Measurements from ENCODE around the gene PDPR.
"Not testable (repeated sequence)": the region's sequence is repeated elsewhere in the genome, so short reads cannot be mapped to it uniquely, and the experiment has no call there.

Gene PDPR

GRCh38 chr16:70118354-70118753 is 4.2 kb downstream of the PDPR start:
- H4K91ac ChIP-seq (ENCODE audit: low read depth, low read length); H3K27ac ChIP-seq (ENCODE audit: low read depth, low read length); H3K79me2 ChIP-seq (ENCODE audit: control insufficient read depth, insufficient read depth, low read length, poor library complexity); H2BK12ac ChIP-seq (ENCODE audit: low read length); H2BK120ac ChIP-seq (ENCODE audit: insufficient read depth, low read length, poor library complexity); H3K4me2 ChIP-seq (ENCODE audit: low read length); H2BK5ac ChIP-seq (ENCODE audit: low read depth, low read length, poor library complexity); H4K8ac ChIP-seq (ENCODE audit: low read depth, low read length); H3K23ac ChIP-seq (ENCODE audit: low read length); H2AK5ac ChIP-seq (ENCODE audit: low read length); H3K9ac ChIP-seq (ENCODE audit: low read length); H3K27me3 ChIP-seq (ENCODE audit: insufficient read depth, low read length); H3K79me1 ChIP-seq (ENCODE audit: low read length); H3K14ac ChIP-seq (ENCODE audit: low read length); H3K18ac ChIP-seq (ENCODE audit: low read length); H3K4me1 ChIP-seq (ENCODE audit: control insufficient read depth in 1 of 2, insufficient read depth in 2 of 2, low read length in 2 of 2); H2AFZ ChIP-seq (ENCODE audit: insufficient read depth, low read length, poor library complexity); H4K12ac ChIP-seq (ENCODE audit: low read depth, low read length); H3K4ac ChIP-seq (ENCODE audit: low read depth, low read length); H3K4me3 ChIP-seq (ENCODE audit: low read depth, low read length); DNase-seq; H3K9me3 ChIP-seq (ENCODE audit: insufficient read depth, low read depth, low read length): not testable (repeated sequence)
- WGBS (ENCODE audit: extremely low coverage, insufficient coverage, insufficient read length): no CpG with 5 or more reads among the region's 6 CpGs
- H3K36me3 ChIP-seq (ENCODE audit: control insufficient read depth in 1 of 2, insufficient read depth in 2 of 2, low read length in 2 of 2): peaks cover 9 to 10% of the 10 kb centered on the region in 2 experiments

- H3K4me2 ChIP-seq (ENCODE audit: low read length); H2BK5ac ChIP-seq (ENCODE audit: low read depth, low read length, poor library complexity); H4K12ac ChIP-seq (ENCODE audit: low read depth, low read length); H3K23ac ChIP-seq (ENCODE audit: low read length); H3K18ac ChIP-seq (ENCODE audit: low read length); H2BK120ac ChIP-seq (ENCODE audit: insufficient read depth, low read length, poor library complexity); H3K14ac ChIP-seq (ENCODE audit: low read length); H3K27me3 ChIP-seq (ENCODE audit: insufficient read depth, low read length); H3K9me3 ChIP-seq (ENCODE audit: insufficient read depth, low read depth, low read length); H3K4me3 ChIP-seq (ENCODE audit: low read depth, low read length); DNase-seq; H3K79me1 ChIP-seq (ENCODE audit: low read length); H3K4ac ChIP-seq (ENCODE audit: low read depth, low read length); H2BK12ac ChIP-seq (ENCODE audit: low read length); H3K4me1 ChIP-seq (ENCODE audit: control insufficient read depth in 1 of 2, insufficient read depth in 2 of 2, low read length in 2 of 2); H3K79me2 ChIP-seq (ENCODE audit: control insufficient read depth, insufficient read depth, low read length, poor library complexity); H2AFZ ChIP-seq (ENCODE audit: insufficient read depth, low read length, poor library complexity); H2AK5ac ChIP-seq (ENCODE audit: low read length); H4K91ac ChIP-seq (ENCODE audit: low read depth, low read length); H3K9ac ChIP-seq (ENCODE audit: low read length); H3K27ac ChIP-seq (ENCODE audit: low read depth, low read length); H4K8ac ChIP-seq (ENCODE audit: low read depth, low read length): not testable (repeated sequence)
- H3K36me3 ChIP-seq (ENCODE audit: control insufficient read depth in 1 of 2, insufficient read depth in 2 of 2, low read length in 2 of 2): peaks cover 12 to 13% of the 10 kb centered on the region in 2 experiments
- no CpG with 5 or more reads among the region's 3 CpGs for WGBS (ENCODE audit: extremely low coverage, insufficient coverage, insufficient read length)
Observed at GRCh38 chr16:70118776-70119175, 4.6 kb downstream of the PDPR start.

- not testable (repeated sequence) for H3K27ac ChIP-seq (ENCODE audit: low read depth, low read length); H3K4me2 ChIP-seq (ENCODE audit: low read length); H3K4me1 ChIP-seq (ENCODE audit: control insufficient read depth in 1 of 2, insufficient read depth in 2 of 2, low read length in 2 of 2); H4K91ac ChIP-seq (ENCODE audit: low read depth, low read length); H3K9ac ChIP-seq (ENCODE audit: low read length); H3K79me2 ChIP-seq (ENCODE audit: control insufficient read depth, insufficient read depth, low read length, poor library complexity); H3K4ac ChIP-seq (ENCODE audit: low read depth, low read length); H4K8ac ChIP-seq (ENCODE audit: low read depth, low read length); H3K4me3 ChIP-seq (ENCODE audit: low read depth, low read length); H3K27me3 ChIP-seq (ENCODE audit: insufficient read depth, low read length); H3K79me1 ChIP-seq (ENCODE audit: low read length); H2BK5ac ChIP-seq (ENCODE audit: low read depth, low read length, poor library complexity); H2AK5ac ChIP-seq (ENCODE audit: low read length); H3K9me3 ChIP-seq (ENCODE audit: insufficient read depth, low read depth, low read length); H4K12ac ChIP-seq (ENCODE audit: low read depth, low read length); H3K23ac ChIP-seq (ENCODE audit: low read length); DNase-seq; H3K18ac ChIP-seq (ENCODE audit: low read length); H2BK120ac ChIP-seq (ENCODE audit: insufficient read depth, low read length, poor library complexity); H2AFZ ChIP-seq (ENCODE audit: insufficient read depth, low read length, poor library complexity); H3K14ac ChIP-seq (ENCODE audit: low read length); H2BK12ac ChIP-seq (ENCODE audit: low read length)
- H3K36me3 ChIP-seq (ENCODE audit: control insufficient read depth in 1 of 2, insufficient read depth in 2 of 2, low read length in 2 of 2): peaks cover 13 to 15% of the 10 kb centered on the region in 2 experiments
- WGBS (ENCODE audit: extremely low coverage, insufficient coverage, insufficient read length): no CpG with 5 or more reads among the region's 8 CpGs
Observed at GRCh38 chr16:70120398-70120797, 6.3 kb downstream of the PDPR start.

- not testable (repeated sequence) for H4K91ac ChIP-seq (ENCODE audit: low read depth, low read length); H3K4me3 ChIP-seq (ENCODE audit: low read depth, low read length)
- no CpG with 5 or more reads among the region's 14 CpGs for WGBS (ENCODE audit: extremely low coverage, insufficient coverage, insufficient read length)
Observed at GRCh38 chr16:70123822-70124221, 9.7 kb downstream of the PDPR start.

More at GRCh38 chr16:70123822-70124221, 9.7 kb downstream of the PDPR start:
- H3K4me2 ChIP-seq (ENCODE audit: low read length); H3K4ac ChIP-seq (ENCODE audit: low read depth, low read length); H2BK12ac ChIP-seq (ENCODE audit: low read length); H3K9ac ChIP-seq (ENCODE audit: low read length); H3K27ac ChIP-seq (ENCODE audit: low read depth, low read length); H3K23ac ChIP-seq (ENCODE audit: low read length); DNase-seq; H3K79me1 ChIP-seq (ENCODE audit: low read length); H2AK5ac ChIP-seq (ENCODE audit: low read length); H3K4me1 ChIP-seq (ENCODE audit: control insufficient read depth in 1 of 2, insufficient read depth in 2 of 2, low read length in 2 of 2); H2BK120ac ChIP-seq (ENCODE audit: insufficient read depth, low read length, poor library complexity); H2AFZ ChIP-seq (ENCODE audit: insufficient read depth, low read length, poor library complexity); H3K14ac ChIP-seq (ENCODE audit: low read length); H3K79me2 ChIP-seq (ENCODE audit: control insufficient read depth, insufficient read depth, low read length, poor library complexity); H3K18ac ChIP-seq (ENCODE audit: low read length); H4K8ac ChIP-seq (ENCODE audit: low read depth, low read length); H3K27me3 ChIP-seq (ENCODE audit: insufficient read depth, low read length); H4K12ac ChIP-seq (ENCODE audit: low read depth, low read length); H3K9me3 ChIP-seq (ENCODE audit: insufficient read depth, low read depth, low read length); H2BK5ac ChIP-seq (ENCODE audit: low read depth, low read length, poor library complexity): not testable (repeated sequence)
- peaks cover 21 to 26% of the 10 kb centered on the region in 2 experiments for H3K36me3 ChIP-seq (ENCODE audit: control insufficient read depth in 1 of 2, insufficient read depth in 2 of 2, low read length in 2 of 2)
